HuH-7.5 (cell line): ENCODE results near the gene FCHSD2.
"Not testable (repeated sequence)": the region's sequence is repeated elsewhere in the genome, so short reads cannot be mapped to it uniquely, and the experiment has no call there.

Source experiments
- DNase-seq: peaks from one replicate; pipeline ENCODE4 v3.0.0; 2011; ENCODE audit warnings: low spot score

FCHSD2 gene

GRCh38 chr11:73058989-73059674, 83.0 kb downstream of the FCHSD2 start:
- no peak for DNase-seq

DNA sequence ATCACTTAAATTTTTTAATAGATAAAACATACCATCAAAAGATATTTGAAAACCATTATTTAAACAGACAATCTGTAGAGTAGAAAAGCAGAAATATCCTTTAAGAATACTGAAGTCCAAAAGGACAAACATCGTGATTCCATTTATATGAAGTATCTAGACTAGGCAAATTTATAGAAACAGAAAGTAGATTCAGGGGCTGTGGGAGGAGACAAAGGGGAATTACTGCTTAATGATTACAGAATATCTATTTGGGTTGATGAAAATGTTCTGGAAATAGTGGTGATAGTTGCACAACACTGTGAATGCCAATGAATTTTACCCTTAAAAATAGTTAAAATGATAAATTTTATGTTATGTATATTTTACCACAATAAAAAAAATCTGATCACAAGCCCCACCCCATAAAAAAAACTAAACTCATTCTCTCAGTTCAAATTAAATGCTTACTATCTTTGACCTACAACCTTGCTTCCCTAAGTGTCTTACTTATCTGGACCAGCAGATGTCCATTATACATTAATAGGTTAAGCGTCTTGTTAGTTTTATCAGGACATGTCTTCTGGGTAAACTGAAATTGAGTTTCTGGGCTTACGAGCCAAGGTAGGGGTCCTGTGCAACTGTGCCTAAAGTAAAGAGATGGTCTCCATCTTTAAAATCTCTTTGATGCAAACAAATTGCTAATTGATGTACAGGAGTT, 86.3 kb downstream of the FCHSD2 start:
- DNase-seq, result no peak

DNA sequence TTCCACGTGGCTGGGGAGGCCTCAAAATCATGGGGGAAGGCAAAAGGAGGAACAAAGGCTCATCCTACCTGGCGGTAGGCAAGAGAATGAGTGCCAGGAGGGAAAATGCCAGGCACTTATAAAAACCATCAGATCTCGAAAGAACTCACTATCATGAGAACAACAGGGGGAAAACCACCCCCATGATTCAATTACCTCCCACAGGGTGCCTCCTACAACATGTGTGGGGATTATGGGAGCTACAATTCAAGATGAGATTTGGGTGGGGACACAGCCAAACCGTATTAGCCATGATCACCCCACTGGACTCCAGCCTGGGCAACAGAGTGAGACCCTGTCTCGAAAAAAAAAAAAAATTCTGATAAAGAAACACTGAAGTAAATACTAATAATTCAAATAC, 87.1 kb downstream of the FCHSD2 start:
- DNase-seq, result no peak

- DNase-seq, result no peak
Observed at GRCh38 chr11:73053964-73054363, 88.2 kb downstream of the FCHSD2 start.

- DNase-seq, result no peak
Observed at GRCh38 chr11:73048446-73048845, 93.7 kb downstream of the FCHSD2 start.

DNA sequence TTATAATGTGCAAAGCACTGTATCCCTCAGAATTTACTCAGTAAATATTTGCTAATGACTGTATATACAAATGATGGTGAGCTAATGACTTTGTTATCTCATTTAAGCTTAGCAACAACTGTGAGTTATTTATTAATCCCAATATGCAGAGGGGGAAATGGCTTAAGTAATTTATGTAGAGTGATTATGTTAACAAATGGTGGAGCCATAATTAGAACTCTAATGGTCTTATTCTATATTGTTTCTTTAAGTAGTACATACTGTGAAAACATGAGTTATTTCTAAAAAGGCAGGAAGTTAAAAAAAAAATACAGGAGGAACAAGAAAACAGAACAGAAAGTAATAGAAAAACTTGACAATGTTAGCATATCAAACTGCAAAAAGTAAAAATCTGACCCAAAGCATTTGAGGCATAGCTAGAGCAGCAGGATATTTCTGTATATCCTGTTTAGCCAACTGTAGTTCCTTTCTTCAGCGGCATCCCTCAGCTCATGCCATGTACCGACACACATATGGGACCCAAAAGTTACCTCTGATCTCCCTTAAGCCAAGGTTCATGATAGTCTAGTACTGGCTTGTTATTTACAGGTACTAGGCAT, 94.2 kb downstream of the FCHSD2 start:
- DNase-seq, result no peak

GRCh38 chr11:73040046-73040445, 102.1 kb downstream of the FCHSD2 start:
- no peak for DNase-seq

DNA sequence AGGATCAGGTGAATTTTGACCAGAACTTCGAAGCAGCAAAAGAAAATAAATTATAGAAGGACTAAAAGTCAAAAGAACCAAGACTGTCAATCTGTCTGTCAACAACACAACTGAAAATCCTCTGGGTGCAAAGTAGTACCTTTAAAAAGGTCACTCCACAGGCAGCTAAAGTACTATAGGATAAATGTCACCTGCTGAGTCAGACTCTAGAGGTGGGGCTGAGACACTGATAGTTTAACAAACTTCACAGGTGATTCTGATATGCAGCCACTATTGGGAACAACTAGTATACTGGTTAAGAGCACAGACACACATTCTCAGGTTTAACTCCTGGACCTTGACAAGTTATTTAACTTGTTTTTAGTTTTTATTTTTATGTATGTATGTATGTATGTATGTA, 107.3 kb downstream of the FCHSD2 start:
- no peak for DNase-seq

DNA sequence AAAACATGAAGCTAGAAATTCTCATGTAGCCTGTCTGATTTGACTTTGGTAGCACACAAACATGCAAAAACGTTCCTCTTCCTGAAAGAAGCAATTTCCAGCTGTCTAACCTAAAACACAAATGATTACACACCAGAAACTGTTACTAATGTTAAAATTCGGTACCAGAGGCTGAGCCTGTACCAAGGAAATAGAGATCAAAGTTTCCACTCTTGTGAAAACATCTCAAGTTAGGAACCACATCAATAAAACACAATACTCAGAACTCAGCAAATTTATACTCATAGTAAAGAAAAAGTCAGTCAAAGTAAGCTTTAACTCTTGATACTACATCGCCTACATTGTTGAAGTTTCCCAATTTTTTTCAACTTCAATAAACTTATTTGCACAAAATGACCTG, 107.8 kb downstream of the FCHSD2 start:
- DNase-seq, result no peak

DNA sequence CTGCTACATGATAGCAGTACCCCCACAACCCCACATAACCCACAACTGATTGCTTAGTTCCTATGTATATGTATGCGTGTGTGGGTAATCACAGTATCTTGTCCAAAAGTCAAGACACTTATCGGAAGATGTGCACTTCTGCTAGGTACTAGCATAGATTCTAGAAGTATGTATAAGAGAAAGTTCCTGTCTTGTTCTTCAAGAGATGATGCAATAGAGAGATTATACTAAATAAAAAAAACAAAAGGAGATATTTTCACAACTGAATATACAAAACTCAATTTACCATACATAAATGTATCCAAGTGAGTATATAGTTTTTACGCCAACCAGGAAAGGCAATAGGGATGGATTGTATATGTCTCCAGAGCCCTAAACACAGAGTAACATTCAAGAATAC, 112.0 kb downstream of the FCHSD2 start:
- DNase-seq, result no peak

- DNase-seq, result no peak
Observed at GRCh38 chr11:73029403-73029802, 112.7 kb downstream of the FCHSD2 start.

GRCh38 chr11:73028611-73029010, 113.5 kb downstream of the FCHSD2 start:
- DNase-seq, result no peak

DNA sequence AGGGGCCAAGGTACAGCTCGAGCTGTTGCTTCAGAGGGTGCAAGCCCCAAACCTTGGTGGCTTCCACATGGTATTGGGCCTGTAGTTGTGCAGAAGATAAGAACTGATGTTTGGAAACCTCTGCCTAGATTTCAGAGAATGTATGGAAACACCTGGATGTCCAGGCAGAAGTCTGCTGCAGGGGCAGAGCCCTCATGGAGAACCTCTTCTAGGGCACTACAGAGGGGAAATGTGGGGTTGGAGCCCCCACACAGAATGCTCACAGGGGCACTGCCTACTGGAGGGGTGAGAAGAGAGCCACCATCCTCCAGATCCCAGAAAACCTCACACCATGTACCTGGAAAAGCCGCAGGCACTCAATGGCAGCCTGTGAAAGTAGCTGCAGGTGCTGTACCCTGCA, 114.3 kb downstream of the FCHSD2 start:
- DNase-seq, result not testable (repeated sequence)

GRCh38 chr11:73024639-73025038, 117.5 kb downstream of the FCHSD2 start:
- DNase-seq, result no peak

- no peak for DNase-seq
Observed at GRCh38 chr11:73019996-73020395, 122.1 kb downstream of the FCHSD2 start.

- DNase-seq, result no peak
Observed at GRCh38 chr11:73019449-73019848, 122.7 kb downstream of the FCHSD2 start.

DNA sequence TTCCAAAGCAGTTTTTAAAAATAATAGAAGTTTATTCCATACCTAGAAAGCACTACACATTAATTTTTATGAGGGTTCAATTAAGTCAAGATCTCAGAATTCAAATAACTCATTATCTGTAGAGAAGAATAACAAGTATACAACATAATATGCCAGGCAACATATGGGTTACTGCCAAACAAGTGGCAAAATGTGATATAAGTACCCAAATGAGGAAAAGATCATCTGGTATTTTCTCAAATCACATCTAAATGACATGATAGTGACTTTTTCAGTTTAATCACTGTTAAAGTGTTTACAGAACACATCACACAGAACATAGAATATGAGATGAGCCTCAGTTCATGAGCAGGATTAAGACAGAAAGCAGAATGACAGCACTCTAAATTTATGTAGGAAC, 123.3 kb downstream of the FCHSD2 start:
- no peak for DNase-seq

GRCh38 chr11:73017024-73017751, 124.9 kb downstream of the FCHSD2 start:
- DNase-seq, result no peak

GRCh38 chr11:73013021-73013420, 129.1 kb downstream of the FCHSD2 start:
- no peak for DNase-seq

DNA sequence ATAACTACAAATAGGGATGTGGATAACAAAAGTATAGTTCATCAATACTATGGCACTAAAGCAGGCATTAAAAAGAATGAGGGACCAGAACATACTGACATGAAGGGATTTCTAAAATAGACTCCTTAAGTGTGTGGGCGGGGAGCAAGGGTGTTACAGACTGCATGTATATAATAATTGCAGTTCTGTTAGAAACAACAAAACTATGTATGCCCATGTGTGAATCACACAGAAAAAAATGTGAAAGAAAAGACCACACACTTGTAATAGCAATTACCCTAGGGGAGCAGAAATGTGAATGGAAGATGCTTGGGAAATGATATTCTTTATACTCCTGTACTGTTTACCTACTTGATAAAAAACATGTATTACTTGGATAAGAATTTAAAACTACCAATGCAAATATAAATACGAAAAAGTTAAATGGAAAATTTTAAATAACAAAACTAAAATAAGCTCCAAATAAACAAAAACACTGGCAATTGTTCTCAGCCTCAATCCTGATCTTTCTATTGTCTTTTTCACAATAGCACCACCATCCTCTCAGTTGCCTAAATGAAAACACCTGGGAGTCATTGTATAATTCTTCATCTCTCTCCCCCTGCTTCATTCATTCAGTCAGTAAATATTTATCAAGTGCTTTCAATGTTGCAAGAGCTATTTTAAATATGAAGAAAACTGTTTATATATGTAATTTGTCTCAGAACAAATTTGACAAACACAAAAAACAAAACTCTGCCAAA, 129.8 kb downstream of the FCHSD2 start:
- no peak for DNase-seq

- DNase-seq, result no peak
Observed at GRCh38 chr11:73011126-73011817, 130.8 kb downstream of the FCHSD2 start.
